HepG2 (cell line): ENCODE results near the gene SLC9A9. TPM values are rescaled to one million over a fixed set of nuclear protein-coding genes. Genes with fewer than 3 reads are reported as not detected.

ENCODE experiments used
- ATAC-seq: fragments of 200-7000 bp; cut with Tn5 transposase; 3 replicates; pipeline ENCODE4 v1.9.1; 2020; ENCODE audit warnings: mild to moderate bottlenecking, moderate library complexity
- BruUV-seq: library from RNA; stranded (reverse); fragments of 400-500 nt; replicated peaks from 2 replicates; lab custom pipeline; 2021; lab: Mats Ljungman, UMichigan
- CTCF ChIA-PET: fragments of 300-600 bp; formaldehyde crosslinking; extraction: SDS; loops from one replicate; lab custom pipeline; 2021; ENCODE audit warnings: low total read pairs, inconsistent platforms, low intra/inter-chr PET ratio; lab: Yijun Ruan, JAX
- POLR2A ChIA-PET: fragments of 350-600 bp; sonication (Branson Sonifier 250); formaldehyde crosslinking; loops from one replicate; lab custom pipeline; 2020; ENCODE audit warnings: antibody characterized with exemption, inconsistent platforms; lab: Yijun Ruan, JAX
- DNase-seq: peaks from one replicate; pipeline ENCODE4 v3.0.0-alpha.2; 2015; ENCODE audit warnings: low spot score
- FAIRE-seq: peaks from 3 replicates; lab custom pipeline; 2011; peaks lifted over from hg19 to GRCh38; lab: Jason Lieb, UNC
- H2AFZ ChIP-seq: one replicate; pipeline ENCODE4 v1.6.1; 2011; ENCODE audit warnings: low read length, inconsistent platforms
- H3K27ac ChIP-seq: fragments of 300-600 bp; 3 replicates; pipeline ENCODE4 v1.8.0; 2011; ENCODE audit warnings: mixed run types, mild to moderate bottlenecking, mixed read lengths, low read length, inconsistent platforms; ENCODE audit not compliant: insufficient read depth; ENCODE audit errors: extremely low read length
- H3K27me3 ChIP-seq, 2 experiments: fragments of 200-600 bp in 1 of 2; 2 replicates in 1 of 2; 3 replicates in 1 of 2; pipeline versions ENCODE4 v1.6.0 to v1.8.0; 2011; ENCODE audit warnings: low read length in 2 of 2, mild to moderate bottlenecking in 2 of 2, moderate library complexity in 2 of 2, inconsistent platforms in 1 of 2; ENCODE audit not compliant: insufficient read depth in 2 of 2, control insufficient read depth in 1 of 2
- H3K36me3 ChIP-seq, 2 experiments: fragments of 200-600 bp in 1 of 2; replicated peaks in 1 of 2; 2 replicates in 1 of 2; 3 replicates in 1 of 2; pipeline versions ENCODE4 v1.5.1 to v1.8.0; 2011; ENCODE audit warnings: low read length in 2 of 2, inconsistent platforms in 1 of 2; ENCODE audit not compliant: insufficient read depth in 2 of 2, control insufficient read depth in 1 of 2
- H3K4me1 ChIP-seq: 2 replicates; pipeline ENCODE4 v1.5.1; 2012; ENCODE audit warnings: low read length, inconsistent platforms; ENCODE audit not compliant: insufficient read depth
- H3K4me2 ChIP-seq: 2 replicates; pipeline ENCODE4 v1.6.0; 2011; ENCODE audit warnings: low read depth, low read length, inconsistent platforms
- H3K4me3 ChIP-seq, 3 experiments: fragments of 200-600 bp in 1 of 3; sonication (generic), shearing (Covaris generic) in 1 of 3; replicated peaks in 1 of 3; 2 replicates each; pipeline ENCODE4 v1.5.1; 2011 to 2016; ENCODE audit warnings: low read length in 3 of 3, inconsistent platforms in 2 of 3, low read depth in 2 of 3, mild to moderate bottlenecking in 2 of 3, control low read depth in 1 of 3, mixed read lengths in 1 of 3; ENCODE audit not compliant: insufficient read depth in 1 of 3
- H3K79me2 ChIP-seq: one replicate; pipeline ENCODE4 v1.6.1; 2011; ENCODE audit warnings: low read length, inconsistent platforms; ENCODE audit not compliant: insufficient read depth
- H3K9ac ChIP-seq: 2 replicates; pipeline ENCODE4 v1.6.0; 2011; ENCODE audit warnings: mild to moderate bottlenecking, low read depth, low read length, inconsistent platforms; ENCODE audit not compliant: insufficient read depth
- H3K9me3 ChIP-seq: 2 replicates; pipeline ENCODE4 v1.5.1; 2012; ENCODE audit warnings: mild to moderate bottlenecking, low read length
- H4K20me1 ChIP-seq: 2 replicates; pipeline ENCODE4 v1.6.0; 2011; ENCODE audit warnings: inconsistent platforms, mild to moderate bottlenecking, low read length, moderate library complexity; ENCODE audit not compliant: insufficient read depth
- FOXO1 ChIP-seq: sonication (generic); formaldehyde crosslinking; IDR thresholded peaks from 2 replicates; pipeline ENCODE4 v1.4.0; 2020; ENCODE audit warnings: missing genetic modification reagents
- GABPB1 ChIP-seq: IDR thresholded peaks from 2 replicates; pipeline ENCODE4 v1.6.1; 2016; ENCODE audit warnings: mild to moderate bottlenecking, missing genetic modification reagents, moderate library complexity, missing compliant biosample characterization
- ISL2 ChIP-seq: sonication (generic); formaldehyde crosslinking; IDR thresholded peaks from 2 replicates; pipeline ENCODE4 v1.5.0; 2020; ENCODE audit warnings: missing genetic modification reagents
- ISX ChIP-seq: sonication (generic); formaldehyde crosslinking; conservative IDR thresholded peaks from 2 replicates; pipeline ENCODE4 v1.5.0; 2020; ENCODE audit warnings: missing genetic modification reagents
- POLR2A ChIP-seq, 2 experiments: IDR thresholded peaks; 2 replicates each; pipeline ENCODE4 v1.6.1; 2011; ENCODE audit warnings: low read depth in 2 of 2, low read length in 2 of 2, mild to moderate bottlenecking in 1 of 2, moderate library complexity in 1 of 2; ENCODE audit not compliant: insufficient read depth in 1 of 2
- ZBTB1 ChIP-seq: sonication (generic); formaldehyde crosslinking; IDR thresholded peaks from 2 replicates; pipeline ENCODE4 v1.4.0; 2020; ENCODE audit warnings: missing genetic modification reagents, borderline replicate concordance
- ZNF12 ChIP-seq: sonication (generic); formaldehyde crosslinking; IDR thresholded peaks from 2 replicates; pipeline ENCODE4 v1.5.0; 2020; ENCODE audit warnings: missing genetic modification reagents
- ZNF567 ChIP-seq: sonication (generic); formaldehyde crosslinking; IDR thresholded peaks from 2 replicates; pipeline ENCODE4 v1.8.1; 2023; ENCODE audit warnings: mild to moderate bottlenecking, missing genetic modification reagents, borderline replicate concordance
- ZNF572 ChIP-seq: sonication (generic); formaldehyde crosslinking; IDR thresholded peaks from 2 replicates; pipeline ENCODE4 v1.5.1; 2020; ENCODE audit warnings: mild to moderate bottlenecking, missing genetic modification reagents
- ZNF589 ChIP-seq: sonication (generic); formaldehyde crosslinking; conservative IDR thresholded peaks from 2 replicates; pipeline ENCODE4 v1.8.0; 2022; ENCODE audit warnings: mild to moderate bottlenecking, moderate library complexity, missing genetic modification reagents
- ZNF7 ChIP-seq: IDR thresholded peaks from 2 replicates; pipeline ENCODE4 v1.6.1; 2016; ENCODE audit warnings: missing biosample characterization, missing genetic modification reagents
- ZNF720 ChIP-seq: sonication (generic); formaldehyde crosslinking; IDR thresholded peaks from 2 replicates; pipeline ENCODE4 v1.4.0; 2020; ENCODE audit warnings: missing genetic modification reagents
- WGBS: methylation state at CpG from one replicate; pipeline ENCODE4 v1.1.6; 2017; ENCODE audit warnings: low lambda C conversion rate; 5-methylcytosine and 5-hydroxymethylcytosine counted together
- in situ Hi-C: cut with HindIII; loops from 2 replicates; pipeline ENCODE4 v1.10.0; 2017; ENCODE audit warnings: low pct_unique_long_range_greater_than_20kb; ENCODE audit not compliant: extremely low pct_ligation_motif_present
- intact Hi-C: fragments of 100-400 bp; cut with micrococcal nuclease; formaldehyde crosslinking; loops from one replicate; pipeline ENCODE4 v1.10.0; 2022; ENCODE audit not compliant: unreplicated experiment
- polyA plus RNA-seq, 8 experiments: library from polyadenylated mRNA; depleted of rRNA in 3 of 8; stranded (reverse) in 7 of 8; unstranded in 1 of 8; fragments of >200 nt; fragmentation: Illumina TruSeq in 4 of 8; extraction: Trizol in 4 of 8; gene quantifications; 2 replicates each; pipeline versions ENCODE4 v1.2.1 to v1.2.3, GENCODE V29; 2011 to 2016; ENCODE audit warnings: low read depth in 4 of 8, missing spikeins in 1 of 8, mixed read lengths in 1 of 8; ENCODE audit not compliant: insufficient read depth in 1 of 8
- total RNA-seq, 5 experiments: library from RNA; depleted of rRNA; stranded (reverse); fragments of >200 nt; fragmentation: Illumina TruSeq; extraction: Trizol; gene quantifications; 2 replicates each; pipeline ENCODE4 v1.2.3, GENCODE V29; 2016; ENCODE audit warnings: low read depth in 1 of 5
- TF ChIP-seq, protein P1 (sequence below): sonication (generic); formaldehyde crosslinking; IDR thresholded peaks from 2 replicates; pipeline ENCODE4 v1.4.0; 2020; ENCODE audit warnings: mild to moderate bottlenecking, missing genetic modification reagents
- TF ChIP-seq, protein P2 (sequence below): sonication (generic); formaldehyde crosslinking; IDR thresholded peaks from 2 replicates; pipeline ENCODE4 v1.8.0; 2022; ENCODE audit warnings: missing genetic modification reagents, mild to moderate bottlenecking, inconsistent platforms, borderline replicate concordance
- TF ChIP-seq, protein P3 (sequence below): sonication (generic); formaldehyde crosslinking; IDR thresholded peaks from 2 replicates; pipeline ENCODE4 v1.5.1; 2020; ENCODE audit warnings: missing genetic modification reagents, mild to moderate bottlenecking, borderline replicate concordance
- TF ChIP-seq, protein P4 (sequence below): sonication (generic); formaldehyde crosslinking; IDR thresholded peaks from 2 replicates; pipeline ENCODE4 v1.4.0; 2020; ENCODE audit warnings: missing genetic modification reagents, borderline replicate concordance
- TF ChIP-seq, protein P5 (sequence below): sonication (generic); formaldehyde crosslinking; conservative IDR thresholded peaks from 2 replicates; pipeline ENCODE4 v1.8.0; 2022; ENCODE audit warnings: mild to moderate bottlenecking, moderate library complexity, missing genetic modification reagents

Gene SLC9A9
- total and polyA plus RNA-seq, 2 of the 13 experiments (the other 11 are each of a cell fraction or from before 2014, with no cell fraction given), result not detected

DNA sequence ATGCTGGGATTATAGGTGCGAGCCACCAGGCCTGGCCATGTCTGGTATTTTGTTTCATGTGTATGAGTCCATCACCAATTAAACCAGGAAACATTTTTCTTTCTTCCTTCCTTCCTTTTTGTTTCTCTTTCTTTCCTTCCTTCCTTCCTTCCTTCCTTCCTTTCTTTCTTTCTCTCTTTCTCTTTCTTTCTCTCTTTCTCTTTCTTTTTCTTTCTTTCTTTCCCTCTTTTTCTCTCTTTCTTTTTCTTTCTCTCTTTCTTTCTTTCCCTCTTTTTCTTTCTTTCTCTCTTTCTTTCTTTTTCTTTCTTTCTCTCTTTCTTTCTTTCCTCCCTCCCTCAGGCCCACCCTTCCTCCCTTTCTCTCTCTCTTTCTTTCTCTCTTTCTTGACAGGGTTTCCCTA is 83.4 kb downstream of the SLC9A9 start:
- 0% methylated on average over 1 of the region's 1 CpG for WGBS
- Histone ChIP-seq H2AFZ (no peak overlapping the region), H3K4me3 (no peak overlapping the region), H3K79me2 (no peaks in the 10 kb centered on the region), H4K20me1 (no peaks in the 10 kb centered on the region), H3K27ac (no peak overlapping the region), H3K9me3 (no peaks in the 10 kb centered on the region), H3K9ac (no peak overlapping the region), H3K4me2 (no peak overlapping the region), H3K27me3 (no peaks in the 10 kb centered on the region), H3K4me1 (no peaks in the 10 kb centered on the region), H3K36me3 (no peaks in the 10 kb centered on the region)
- ATAC-seq (no peak), FAIRE-seq (no peak), DNase-seq (no peak)
- POLR2A ChIA-PET, result no interaction called here
- intact Hi-C loops (no loop called here), in situ Hi-C loops (no loop called here)
- CTCF ChIA-PET, result no interaction called here
- no TSS peak for BruUV-seq
- TF ChIP-seq POLR2A (IDR thresholded peaks at IDR 0.05; ENCODE audit: insufficient read depth in 1 of 2, low read depth in 2 of 2, low read length in 2 of 2), result no peak
- TF ChIP-seq, protein P1, sequence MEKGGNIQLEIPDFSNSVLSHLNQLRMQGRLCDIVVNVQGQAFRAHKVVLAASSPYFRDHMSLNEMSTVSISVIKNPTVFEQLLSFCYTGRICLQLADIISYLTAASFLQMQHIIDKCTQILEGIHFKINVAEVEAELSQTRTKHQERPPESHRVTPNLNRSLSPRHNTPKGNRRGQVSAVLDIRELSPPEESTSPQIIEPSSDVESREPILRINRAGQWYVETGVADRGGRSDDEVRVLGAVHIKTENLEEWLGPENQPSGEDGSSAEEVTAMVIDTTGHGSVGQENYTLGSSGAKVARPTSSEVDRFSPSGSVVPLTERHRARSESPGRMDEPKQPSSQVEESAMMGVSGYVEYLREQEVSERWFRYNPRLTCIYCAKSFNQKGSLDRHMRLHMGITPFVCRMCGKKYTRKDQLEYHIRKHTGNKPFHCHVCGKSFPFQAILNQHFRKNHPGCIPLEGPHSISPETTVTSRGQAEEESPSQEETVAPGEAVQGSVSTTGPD, result no peak
- TF ChIP-seq, protein P2, sequence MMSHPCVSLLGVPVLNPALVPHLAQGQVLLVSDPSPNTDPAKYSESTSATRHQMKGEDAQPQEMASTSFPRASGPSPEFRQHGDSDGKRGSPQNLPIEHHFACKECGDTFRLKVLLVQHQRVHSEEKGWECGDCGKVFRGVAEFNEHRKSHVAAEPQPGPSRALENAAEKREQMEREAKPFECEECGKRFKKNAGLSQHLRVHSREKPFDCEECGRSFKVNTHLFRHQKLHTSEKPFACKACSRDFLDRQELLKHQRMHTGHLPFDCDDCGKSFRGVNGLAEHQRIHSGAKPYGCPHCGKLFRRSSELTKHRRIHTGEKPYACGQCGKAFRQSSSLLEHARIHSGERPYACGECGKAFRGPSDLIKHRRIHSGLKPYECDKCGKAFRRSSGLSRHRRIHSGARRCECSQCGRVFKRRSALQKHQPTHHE (CRISPR knock-in tag), result no peak
- no peak for TF ChIP-seq FOXO1 (CRISPR knock-in tag)
- no peak for TF ChIP-seq GABPB1 (CRISPR knock-in tag)
- TF ChIP-seq ZNF720 (CRISPR knock-in tag), result no peak
- TF ChIP-seq ZNF572 (CRISPR knock-in tag), result no peak
- no peak for TF ChIP-seq ZNF567 (CRISPR knock-in tag)
- no peak for TF ChIP-seq ZNF7 (CRISPR knock-in tag)
- no peak for TF ChIP-seq ISL2 (CRISPR knock-in tag)
- TF ChIP-seq ZNF12 (CRISPR knock-in tag), result no peak
- no peak for TF ChIP-seq ISX (CRISPR knock-in tag)
- TF ChIP-seq, protein P3, sequence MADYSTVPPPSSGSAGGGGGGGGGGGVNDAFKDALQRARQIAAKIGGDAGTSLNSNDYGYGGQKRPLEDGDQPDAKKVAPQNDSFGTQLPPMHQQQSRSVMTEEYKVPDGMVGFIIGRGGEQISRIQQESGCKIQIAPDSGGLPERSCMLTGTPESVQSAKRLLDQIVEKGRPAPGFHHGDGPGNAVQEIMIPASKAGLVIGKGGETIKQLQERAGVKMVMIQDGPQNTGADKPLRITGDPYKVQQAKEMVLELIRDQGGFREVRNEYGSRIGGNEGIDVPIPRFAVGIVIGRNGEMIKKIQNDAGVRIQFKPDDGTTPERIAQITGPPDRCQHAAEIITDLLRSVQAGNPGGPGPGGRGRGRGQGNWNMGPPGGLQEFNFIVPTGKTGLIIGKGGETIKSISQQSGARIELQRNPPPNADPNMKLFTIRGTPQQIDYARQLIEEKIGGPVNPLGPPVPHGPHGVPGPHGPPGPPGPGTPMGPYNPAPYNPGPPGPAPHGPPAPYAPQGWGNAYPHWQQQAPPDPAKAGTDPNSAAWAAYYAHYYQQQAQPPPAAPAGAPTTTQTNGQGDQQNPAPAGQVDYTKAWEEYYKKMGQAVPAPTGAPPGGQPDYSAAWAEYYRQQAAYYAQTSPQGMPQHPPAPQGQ (CRISPR knock-in tag), result no peak
- no peak for TF ChIP-seq ZBTB1
- TF ChIP-seq, protein P4, sequence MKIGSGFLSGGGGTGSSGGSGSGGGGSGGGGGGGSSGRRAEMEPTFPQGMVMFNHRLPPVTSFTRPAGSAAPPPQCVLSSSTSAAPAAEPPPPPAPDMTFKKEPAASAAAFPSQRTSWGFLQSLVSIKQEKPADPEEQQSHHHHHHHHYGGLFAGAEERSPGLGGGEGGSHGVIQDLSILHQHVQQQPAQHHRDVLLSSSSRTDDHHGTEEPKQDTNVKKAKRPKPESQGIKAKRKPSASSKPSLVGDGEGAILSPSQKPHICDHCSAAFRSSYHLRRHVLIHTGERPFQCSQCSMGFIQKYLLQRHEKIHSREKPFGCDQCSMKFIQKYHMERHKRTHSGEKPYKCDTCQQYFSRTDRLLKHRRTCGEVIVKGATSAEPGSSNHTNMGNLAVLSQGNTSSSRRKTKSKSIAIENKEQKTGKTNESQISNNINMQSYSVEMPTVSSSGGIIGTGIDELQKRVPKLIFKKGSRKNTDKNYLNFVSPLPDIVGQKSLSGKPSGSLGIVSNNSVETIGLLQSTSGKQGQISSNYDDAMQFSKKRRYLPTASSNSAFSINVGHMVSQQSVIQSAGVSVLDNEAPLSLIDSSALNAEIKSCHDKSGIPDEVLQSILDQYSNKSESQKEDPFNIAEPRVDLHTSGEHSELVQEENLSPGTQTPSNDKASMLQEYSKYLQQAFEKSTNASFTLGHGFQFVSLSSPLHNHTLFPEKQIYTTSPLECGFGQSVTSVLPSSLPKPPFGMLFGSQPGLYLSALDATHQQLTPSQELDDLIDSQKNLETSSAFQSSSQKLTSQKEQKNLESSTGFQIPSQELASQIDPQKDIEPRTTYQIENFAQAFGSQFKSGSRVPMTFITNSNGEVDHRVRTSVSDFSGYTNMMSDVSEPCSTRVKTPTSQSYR, result no peak
- TF ChIP-seq ZNF589 (CRISPR knock-in tag), result no peak
- TF ChIP-seq, protein P5, sequence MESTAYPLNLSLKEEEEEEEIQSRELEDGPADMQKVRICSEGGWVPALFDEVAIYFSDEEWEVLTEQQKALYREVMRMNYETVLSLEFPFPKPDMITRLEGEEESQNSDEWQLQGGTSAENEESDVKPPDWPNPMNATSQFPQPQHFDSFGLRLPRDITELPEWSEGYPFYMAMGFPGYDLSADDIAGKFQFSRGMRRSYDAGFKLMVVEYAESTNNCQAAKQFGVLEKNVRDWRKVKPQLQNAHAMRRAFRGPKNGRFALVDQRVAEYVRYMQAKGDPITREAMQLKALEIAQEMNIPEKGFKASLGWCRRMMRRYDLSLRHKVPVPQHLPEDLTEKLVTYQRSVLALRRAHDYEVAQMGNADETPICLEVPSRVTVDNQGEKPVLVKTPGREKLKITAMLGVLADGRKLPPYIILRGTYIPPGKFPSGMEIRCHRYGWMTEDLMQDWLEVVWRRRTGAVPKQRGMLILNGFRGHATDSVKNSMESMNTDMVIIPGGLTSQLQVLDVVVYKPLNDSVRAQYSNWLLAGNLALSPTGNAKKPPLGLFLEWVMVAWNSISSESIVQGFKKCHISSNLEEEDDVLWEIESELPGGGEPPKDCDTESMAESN (CRISPR knock-in tag), result no peak
